ENCODE measurements around the gene TMEM43.

Gene TMEM43

DNA sequence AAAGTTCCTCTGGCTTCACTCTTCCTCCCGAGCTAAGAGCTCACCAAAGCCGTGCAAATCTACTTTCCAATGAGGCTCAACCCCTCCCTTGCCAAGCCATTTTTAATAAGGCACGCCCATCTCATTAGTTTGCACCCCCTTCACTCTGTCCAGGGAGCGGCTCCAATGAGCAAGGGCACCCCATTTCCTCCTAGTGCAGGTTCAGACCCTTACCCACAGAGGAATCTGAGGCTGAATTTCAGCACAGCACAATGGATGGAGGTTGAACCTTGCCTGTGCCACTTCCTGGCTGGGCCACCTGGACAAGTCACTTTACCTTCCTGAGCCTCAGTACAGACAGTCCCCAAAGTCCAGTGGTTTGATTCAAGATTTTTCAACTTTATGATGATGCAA is 28.1 kb downstream of the TMEM43 start:
- no peak for DNase-seq

DNA sequence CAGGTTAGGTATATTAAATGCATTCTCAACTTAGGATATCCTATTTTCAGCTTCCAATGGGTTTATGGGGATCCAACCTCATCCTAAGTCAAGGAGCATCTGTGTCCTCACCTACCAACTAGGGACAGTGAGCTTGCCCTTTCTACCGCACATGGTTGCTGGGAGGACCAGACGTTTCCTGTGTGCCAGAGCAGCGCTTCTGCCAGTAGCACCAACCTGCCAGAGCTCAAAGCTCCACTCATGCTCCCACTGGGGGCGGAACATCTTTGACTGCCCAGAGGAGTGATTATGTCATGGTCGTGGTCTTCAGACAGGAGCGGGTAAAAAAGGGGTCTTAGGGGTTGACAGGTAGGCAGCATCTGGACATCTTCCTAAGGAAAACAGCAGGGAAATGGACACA is 28.8 kb downstream of the TMEM43 start:
- no peak for DNase-seq

DNA sequence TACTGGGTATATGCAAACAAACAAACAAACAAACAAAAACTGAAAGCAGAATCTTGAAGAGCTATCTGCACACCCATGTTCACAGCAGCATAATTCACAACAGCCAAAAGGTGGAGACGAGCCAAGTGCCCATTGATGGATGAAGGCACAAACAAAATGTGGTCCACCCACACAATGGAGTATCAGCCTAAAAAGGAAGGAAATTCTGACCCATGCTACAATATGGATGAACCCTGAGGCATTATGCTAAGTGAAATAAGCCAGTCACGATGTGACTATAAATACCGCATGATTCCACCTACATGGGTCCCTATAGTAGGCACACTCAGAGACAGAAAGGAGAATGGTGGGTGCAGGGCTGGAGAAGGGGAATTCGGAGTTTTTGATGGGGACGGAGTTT is 29.4 kb downstream of the TMEM43 start:
- no peak for DNase-seq

DNA sequence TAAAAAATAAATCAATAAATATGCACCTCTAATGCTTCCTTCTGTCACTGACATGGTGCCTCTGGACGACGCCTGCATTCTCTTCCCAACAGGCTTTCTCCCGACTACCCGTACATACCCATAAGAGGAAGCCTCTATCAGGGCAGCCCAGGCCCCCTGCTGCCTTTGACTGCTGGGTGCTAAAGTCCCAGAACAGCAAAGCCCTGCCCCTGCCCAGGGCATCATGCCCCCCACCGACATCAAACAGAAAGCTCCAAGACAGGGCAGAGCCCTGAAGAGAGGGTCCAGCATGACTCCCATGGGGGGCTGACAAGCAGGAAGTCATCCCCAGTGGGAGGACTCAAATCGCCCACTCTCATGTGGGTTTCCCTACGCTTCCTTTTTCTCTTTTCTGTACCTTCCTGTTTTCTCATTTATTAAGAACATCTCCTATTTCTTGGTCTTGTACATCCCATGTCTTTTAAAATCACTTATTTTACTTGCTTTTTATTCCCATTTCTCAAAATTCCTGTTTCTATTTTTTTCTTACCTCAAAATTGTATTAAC is 30.1 kb downstream of the TMEM43 start:
- DNase-seq = no peak

DNA sequence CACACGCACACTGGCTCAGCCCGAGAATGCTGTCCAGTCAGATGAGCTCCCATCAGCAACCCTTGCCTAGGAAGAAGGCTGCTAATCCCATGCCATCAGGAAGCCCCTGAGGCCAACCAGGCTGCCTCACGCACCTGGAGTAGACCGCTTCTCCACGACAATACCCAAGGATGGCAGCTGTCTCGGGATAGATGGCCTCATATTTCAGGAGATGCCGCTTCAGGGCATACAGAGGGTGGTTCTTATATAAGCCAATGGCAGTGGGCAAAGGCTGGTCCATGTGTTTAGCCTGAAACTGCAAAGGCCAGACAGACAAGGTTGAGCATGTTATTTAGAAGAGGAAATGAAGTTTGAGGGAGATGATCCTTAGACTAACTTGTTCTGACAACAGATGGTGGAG is 31.3 kb downstream of the TMEM43 start:
- no peak for DNase-seq

DNA sequence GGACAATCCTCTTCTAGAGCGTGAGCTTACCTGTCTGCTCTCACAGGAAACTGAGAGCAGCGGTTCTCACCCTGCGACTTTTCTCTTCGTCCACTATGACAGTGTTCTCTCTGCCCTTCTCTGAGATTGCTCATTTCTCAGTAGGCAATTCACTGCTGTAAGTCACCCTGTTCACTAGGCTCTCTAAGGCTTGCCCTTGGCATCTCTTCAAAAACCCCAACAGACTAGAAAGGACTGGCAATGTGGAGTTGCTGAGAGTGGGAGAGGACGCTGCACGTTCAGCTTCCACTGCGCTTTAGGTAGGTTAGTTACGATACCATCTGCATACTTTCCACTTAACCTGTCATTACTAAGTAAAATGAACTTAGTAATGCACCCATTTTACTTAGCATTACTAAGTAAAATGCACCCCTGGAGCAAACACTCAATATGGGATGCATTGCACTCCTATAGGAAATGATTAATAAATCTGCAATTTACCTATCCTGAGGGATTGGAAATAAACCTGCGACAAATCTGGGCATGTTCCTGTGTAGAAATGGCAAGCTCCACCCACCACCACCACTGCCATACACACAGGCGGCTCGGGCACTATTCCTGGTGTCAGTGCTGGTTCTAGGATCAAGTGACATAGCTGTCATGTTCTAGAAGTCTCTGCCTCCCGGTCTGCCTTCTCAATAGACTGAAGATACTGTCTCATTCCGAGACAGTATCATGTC is 32.1 kb downstream of the TMEM43 start:
- no peak for DNase-seq

DNA sequence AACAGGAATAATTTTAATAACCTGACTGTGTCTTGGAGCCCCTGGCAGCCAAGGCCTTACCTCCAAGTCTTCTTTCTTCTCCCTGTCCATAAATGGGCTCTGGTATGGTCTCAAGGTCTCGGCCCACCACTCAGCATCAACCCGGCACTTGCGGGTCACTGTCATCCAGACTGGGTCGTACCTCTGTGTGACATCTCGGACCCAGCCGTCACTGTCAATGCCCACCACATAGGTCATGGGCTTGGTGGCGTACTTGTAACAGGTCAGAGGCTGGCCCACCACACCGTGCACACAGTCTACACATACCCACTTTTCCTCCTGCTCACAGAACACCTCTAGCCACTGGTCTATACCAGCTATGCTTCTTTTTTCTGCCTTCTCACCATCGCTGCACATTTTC is 33.1 kb downstream of the TMEM43 start:
- no peak for DNase-seq

DNA sequence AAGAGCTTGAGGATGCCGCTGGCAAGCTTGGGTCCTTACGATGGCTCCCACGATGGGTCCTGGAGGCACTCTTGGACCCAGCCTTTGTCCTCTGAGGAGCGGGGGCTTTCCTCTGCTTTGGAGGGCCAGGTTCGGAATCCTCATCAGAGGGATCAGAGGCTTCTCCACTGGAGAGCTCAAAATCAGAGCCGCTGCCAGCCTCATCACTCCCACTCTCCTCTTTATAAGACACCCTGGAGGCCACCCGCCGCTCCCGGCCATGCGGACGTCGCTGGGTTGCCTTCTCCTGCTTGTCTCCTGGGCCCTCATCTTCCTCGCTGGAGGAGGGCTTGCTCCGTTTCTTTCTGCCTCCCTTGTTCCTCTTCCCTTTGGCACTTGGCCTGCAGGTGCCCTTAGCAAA is 33.5 kb downstream of the TMEM43 start:
- DNase-seq = no peak

DNA sequence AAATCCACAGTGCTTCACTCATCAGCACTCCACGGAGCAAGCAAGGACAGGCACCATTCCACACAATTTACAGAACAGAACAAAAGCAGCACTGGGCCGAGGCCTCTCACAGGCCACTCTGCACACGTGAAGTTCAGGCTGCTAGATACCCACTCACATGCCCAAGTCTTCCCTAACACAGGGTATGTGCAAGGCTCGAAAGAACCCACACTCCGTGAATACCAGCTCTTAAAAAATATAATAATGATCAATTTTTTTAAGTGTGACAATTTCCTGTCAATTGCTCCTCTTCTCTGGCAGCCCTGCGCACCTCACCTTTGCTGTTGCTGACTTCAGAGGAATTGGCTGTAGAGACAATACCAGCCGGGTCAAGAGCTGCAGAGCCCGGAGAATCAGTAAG is 34.6 kb downstream of the TMEM43 start:
- DNase-seq = no peak

DNA sequence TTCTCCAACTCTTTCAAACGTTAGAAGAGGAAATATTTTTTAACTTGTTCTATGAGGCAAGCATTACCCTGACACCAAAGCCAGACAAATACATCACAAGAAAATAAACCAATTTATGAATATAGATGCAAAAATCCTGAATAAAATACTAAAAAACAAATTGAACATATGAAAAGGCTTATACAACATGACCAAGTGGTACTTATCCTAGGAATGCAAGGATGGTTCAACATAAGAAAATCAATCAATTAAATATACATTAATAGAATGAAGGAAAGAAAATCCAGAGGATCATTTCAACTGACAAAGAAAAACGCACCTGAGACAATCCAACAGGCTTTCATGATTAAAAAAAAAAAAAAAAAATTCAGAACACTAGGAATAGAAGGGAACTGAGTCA is 36.4 kb downstream of the TMEM43 start:
- no peak for DNase-seq

DNA sequence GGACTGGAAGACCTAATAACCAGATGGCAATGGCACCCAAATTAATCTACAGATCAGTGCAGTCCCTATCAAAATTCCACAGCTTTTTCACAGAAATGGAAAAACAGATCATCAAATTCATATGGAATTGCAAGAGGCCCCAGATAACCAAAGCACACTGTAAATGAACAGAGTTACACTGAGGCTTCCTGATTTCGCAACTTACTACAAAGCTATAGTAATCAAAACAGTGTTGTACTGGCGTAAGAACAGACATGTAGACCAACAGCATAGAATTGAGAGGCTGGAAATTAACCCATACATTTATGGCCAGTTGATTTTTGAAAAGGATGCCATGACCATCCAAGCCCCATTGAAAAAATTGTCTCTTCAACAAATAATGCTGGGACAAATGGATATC is 37.3 kb downstream of the TMEM43 start:
- no peak for DNase-seq

DNA sequence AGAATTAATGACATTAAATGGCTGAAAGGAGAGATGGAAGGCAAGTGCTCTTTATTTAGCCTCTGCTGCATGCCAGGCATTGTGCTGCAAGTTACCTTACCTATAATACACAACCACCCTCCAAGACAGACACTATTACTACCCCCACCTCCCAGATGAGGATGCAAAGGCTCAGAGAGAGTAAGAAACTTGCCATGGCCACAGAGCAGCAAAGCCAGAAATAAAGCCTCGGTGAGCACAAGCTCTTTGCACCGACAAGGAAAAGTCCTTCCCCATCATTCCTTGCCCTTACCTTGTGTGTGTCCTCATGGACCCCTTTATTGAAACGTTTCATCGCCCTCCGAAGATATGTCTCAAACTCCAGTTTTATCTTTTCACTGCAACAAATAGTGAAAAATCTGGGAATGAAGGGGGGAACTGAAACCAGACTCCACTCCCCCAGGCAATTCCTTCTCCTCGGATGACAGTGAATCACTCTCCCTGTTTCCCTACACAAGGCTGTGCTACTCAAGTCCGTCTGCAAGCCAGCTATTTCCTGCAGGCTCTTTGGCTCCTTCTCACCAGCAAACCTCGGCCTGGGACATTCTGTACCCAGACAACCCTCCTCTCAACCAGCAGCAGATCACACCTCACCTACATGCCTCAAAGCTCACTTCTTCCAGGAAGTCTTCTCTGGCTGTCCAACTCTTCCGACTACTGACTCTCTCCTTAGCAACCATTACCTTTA is 42.2 kb downstream of the TMEM43 start:
- no peak for DNase-seq

DNA sequence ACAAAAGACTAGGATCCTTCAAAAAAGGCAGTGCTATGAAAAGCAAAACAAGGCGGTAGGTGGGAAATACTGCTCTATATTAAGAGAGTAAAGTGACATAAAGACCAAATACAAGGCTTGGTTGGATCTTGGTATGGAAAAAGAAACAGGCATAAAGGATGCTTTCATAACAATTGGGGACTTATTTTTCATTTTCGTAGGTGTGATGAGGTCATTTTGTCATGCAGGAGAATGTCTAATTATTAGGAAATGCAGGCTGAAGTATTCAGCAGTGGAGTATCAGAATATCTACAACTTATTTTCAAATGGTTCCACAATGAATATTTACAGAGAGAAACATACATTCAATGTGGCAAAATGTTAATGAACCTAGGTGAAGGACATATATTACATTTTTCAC is 44.6 kb downstream of the TMEM43 start:
- DNase-seq = no peak

DNA sequence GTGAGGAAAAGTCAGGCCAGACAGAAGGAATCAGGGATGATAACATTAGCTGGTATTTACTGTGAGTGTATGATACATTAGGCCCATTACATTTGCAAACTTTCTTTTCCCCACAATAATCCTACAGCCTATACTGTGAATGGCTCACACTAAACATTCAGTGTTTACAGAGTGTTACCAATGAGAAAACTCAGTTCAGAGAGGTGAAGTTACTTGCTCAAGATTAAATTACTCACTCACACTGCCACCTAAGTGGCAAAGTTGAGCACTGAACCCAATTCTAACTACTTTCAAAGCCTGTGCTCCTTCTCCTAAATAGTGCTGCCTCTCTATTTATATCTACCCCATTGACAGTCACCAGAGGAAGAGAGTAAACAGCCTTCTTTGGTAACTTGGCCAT is 45.0 kb downstream of the TMEM43 start:
- no peak for DNase-seq

DNA sequence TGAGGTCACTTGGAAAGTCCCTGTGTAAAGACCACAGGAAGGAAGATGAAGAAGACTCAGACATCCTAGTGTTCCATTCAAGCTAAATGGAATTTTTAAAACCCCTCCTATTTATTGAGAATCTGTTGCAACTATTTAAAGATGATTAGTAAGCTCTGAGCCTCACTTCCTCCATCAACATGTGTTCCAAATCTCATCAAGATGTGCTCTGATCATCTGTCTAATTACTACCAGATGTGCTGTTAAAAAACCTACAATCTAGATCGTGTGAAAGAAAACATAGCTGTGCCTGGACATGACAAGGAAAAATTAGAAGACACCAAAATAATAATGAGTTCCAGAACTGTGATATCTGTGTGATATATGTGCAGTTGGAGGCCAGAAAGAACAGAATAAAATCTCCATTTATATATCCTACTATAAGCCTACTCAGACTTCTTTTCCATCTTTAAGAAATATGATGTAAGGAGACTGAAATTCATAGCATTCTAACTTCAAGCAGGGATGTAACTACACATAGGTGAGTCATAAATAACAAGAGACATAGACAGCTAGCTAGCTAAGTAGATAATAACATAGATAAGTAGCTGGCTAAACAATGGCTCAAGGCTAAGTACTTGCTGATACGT is 45.8 kb downstream of the TMEM43 start:
- DNase-seq = no peak

DNA sequence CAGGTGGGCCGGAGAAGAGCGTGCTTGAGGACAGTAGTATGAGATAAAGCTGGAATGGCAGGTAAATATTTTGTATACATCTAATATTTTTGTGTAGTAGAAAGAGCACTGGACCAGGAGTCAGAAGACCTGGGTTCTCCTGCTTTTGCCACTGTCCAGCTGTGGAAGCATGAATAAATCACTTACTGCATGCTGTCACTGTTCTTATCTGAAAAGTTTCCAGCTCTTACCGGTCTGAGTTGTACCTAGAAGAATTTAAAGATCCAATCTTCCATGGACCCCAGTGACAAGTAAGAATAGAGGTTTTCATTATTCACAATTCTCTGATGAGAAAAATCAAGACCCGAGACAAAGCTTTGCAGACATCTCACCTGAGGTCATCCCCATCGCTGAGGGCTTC is 47.6 kb downstream of the TMEM43 start:
- DNase-seq = no peak

DNA sequence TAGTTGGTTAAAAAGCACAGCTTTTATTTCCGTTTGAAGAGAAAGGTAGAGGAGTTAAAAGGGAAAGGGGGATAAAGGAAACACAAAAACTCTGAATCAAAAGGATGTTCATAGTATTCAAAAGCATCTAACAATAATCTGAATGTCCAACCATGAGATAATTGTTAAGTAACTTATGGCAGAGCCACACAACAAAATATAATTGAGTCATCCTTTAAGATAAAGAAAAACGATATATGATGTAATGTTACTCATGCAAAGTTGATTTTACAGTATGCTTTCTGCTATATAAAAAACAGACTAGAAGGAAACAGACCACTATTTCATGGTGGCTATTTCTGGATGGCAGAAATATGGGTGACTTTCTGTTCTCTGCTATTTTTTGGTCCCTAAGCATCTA is 49.6 kb downstream of the TMEM43 start:
- no peak for DNase-seq

DNA sequence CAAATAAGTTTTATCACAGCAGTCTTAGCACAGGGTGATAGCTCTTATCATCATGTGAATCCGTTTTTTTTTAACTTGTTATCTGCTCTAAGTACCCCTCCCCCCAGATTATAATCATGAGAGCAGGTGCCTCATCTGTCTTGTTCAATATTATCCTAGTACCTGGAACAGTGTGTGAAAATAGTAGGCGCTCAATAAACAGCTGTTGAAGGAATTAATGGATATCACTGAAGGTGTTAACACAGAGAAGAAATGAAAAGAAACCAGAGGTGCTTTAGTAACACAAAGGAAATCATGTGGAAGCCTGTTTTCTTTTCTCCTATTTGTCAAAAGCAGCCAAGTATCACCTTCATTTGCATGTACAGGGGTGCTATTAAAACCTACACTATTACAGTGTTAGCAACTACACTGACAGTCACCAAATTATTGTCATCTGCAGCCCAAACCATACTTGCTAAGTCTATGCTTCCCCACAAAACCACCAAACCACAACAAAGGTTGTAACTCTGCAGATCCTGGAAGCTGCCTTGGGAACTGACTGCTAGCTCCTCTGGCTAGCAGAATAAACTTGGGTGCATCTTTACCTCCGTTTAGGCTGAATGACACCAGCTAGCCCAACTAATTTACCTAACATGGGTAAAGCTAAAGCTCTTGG is 50.7 kb downstream of the TMEM43 start:
- no peak for DNase-seq

DNA sequence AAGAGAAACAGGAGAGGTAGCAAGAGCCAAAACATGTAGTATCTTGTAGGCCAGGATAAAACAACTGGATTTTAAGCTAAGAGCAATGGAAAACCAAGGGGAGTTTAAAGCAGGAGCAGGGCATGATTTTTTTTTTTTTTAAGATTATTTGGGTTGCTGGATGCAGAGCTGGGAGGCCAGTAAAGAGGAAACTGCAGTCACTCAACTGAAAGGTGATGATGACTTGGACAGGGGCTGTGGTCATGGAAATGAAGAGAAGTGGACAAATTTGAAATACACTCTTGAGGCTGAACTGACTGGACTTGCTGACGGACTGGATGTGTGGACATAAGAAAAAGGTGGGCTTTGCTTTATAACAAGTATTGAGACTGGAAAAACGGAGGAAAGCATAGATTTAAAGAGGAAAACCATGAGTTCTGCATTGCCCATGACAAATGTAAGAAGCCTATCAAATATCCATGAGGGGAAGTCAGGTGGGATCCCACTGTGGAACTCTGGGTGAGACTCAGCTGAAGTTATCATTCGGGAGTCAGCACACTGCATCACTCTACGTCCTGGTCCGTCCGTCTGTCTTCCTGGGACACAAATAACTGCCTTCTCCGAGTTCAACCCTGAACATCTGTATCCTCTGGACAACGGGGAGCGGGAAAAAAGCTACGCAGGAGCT is 52.9 kb downstream of the TMEM43 start:
- no peak for DNase-seq

DNA sequence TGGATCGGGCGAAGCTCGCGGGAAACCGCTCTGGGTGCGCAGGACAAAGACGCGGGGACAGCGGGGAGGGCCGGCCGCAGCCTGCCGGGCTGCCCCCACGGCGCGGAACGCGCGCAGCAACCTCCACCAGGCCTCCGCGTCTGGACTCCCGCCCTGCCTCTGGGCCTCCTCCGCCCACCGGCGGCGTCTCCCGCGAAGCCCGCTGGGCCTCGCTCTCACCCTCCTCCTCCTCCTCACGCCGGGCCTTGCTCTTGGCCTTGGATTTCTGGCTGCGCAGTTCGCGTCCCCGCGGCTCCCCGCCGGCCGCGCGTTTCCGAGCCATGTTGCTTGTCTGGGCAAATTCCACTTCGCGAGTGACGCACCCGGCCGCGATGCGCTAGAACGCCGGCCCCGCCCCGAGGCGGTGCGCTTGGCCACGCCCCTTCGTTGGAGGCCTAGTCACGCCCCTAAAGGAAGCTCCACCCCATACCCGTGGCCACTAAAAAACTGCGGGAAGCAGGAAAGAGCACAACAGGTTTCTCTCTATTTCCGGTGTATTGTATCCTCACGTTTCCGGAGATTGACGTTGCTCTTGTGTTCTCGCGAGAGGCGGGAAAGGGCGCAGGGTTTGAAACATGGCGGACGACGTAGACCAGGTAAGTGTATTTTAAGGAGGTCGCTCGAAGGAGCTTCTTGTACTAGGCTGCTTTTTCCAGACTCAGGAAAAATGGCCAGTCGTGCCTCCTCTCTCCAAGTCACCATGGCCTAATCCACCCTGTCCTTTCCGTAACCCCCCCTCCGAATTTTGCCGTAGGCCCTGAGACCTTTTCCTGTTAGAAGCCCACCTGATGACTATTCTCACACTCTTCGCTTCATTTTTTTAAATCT is 53.6 kb downstream of the TMEM43 start, which contains the start of the genes LSM3 and XPC:
Gene LSM3, plus strand, starts transcription at position 571 of the 867 bp plus-strand sequence. Its CDS starts 44 bp downstream, at position 615.
Gene XPC, minus strand, starts transcription at position 355 of the 867 bp plus-strand sequence. Its CDS starts 33 bp downstream, at position 322.
- DNase-seq = peak; percentile 88

DNA sequence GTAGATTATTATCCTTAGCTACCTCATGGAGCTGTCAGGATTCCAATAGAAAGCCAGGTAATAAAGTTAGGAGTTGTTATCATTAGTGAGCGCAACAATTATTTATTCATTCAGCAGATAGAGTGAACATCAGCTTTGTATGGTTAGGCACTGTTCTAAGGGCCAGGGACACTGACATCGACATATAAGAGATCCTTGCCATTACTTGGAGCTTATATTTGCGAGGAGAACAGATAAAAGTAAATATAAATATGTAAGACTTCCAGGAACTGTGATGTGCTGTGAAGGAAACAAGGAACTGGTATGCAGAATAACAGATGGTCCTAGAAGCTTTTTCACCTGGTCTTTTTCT is 54.2 kb downstream of the TMEM43 start:
- no peak for DNase-seq

DNA sequence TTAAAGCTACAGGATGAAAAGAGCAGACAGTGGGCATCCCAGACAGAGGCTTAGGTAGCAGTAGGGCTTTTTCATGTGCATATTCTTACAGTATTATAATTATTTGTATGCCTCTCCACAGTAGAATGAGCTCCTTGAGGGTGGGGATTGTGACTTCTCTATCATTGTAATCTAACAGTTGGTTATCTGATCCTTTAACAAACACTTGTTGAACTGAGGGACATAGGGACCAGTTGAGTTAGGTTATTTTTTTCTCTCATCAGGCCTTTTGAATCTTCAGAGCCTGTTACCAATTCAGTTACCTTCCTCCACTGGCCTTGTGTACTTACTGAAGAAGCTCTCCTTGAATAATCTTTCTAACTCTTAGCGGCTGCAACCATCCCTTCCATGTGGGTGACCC is 54.9 kb downstream of the TMEM43 start:
- no peak for DNase-seq
